ENCODE results near the gene DNMBP. TPM values are rescaled to one million over a fixed set of nuclear protein-coding genes. Genes with fewer than 3 reads are reported as not detected.

Gene DNMBP
- total and polyA plus RNA-seq, 2 donors (not counting 3 experiments of a cell fraction or from before 2014, with no cell fraction given) = 32.0 to 53.4 TPM

GRCh38 chr10:100020142-100020885 is 10.6 kb upstream of the DNMBP start:
- ChIA-PET CTCF (interaction anchor here (1.1 to 2.9 kb wide), 4 partner anchors 11 to 175 kb away, joined by 3 to 21 read pairs (median 5); partner anchors contain the start of gene DNMBP), POLR2A (no interaction called here)
- FAIRE-seq = no peak
- Histone ChIP-seq H4K20me1 (replicated peaks; ENCODE audit: control insufficient read depth, extremely low read depth, insufficient read depth, low read length) (no peaks in the 10 kb centered on the region), H3K9me3 (replicated peaks; ENCODE audit: control insufficient read depth, insufficient read depth, low read length) (no peaks in the 10 kb centered on the region), H3K4me3 (replicated peaks in 1 of 3; ENCODE audit: insufficient read depth in 1 of 3, low read depth in 1 of 3, low read length in 3 of 3) (no peak overlapping the region), H3K9me1 (replicated peaks; ENCODE audit: control insufficient read depth, extremely low read depth, insufficient read depth, low read length) (no peaks in the 10 kb centered on the region), H3K27ac (ENCODE audit: insufficient read depth, low read depth, low read length) (no peak overlapping the region), H3K9ac (replicated peaks; ENCODE audit: extremely low read depth, insufficient read depth, low read length) (no peak overlapping the region), H3K4me2 (ENCODE audit: insufficient read depth, low read length) (no peak overlapping the region), H3K36me3 (ENCODE audit: control insufficient read depth in 2 of 2, extremely low read depth in 1 of 2, insufficient read depth in 2 of 2, low read length in 2 of 2) (no peaks in the 10 kb centered on the region), H3K27me3 (ENCODE audit: control insufficient read depth in 2 of 2, insufficient read depth in 2 of 2, low read length in 2 of 2) (peaks cover 0 to 2% of the 10 kb centered on the region in 2 experiments), H3K79me2 (ENCODE audit: control insufficient read depth, insufficient read depth, low read length) (no peaks in the 10 kb centered on the region), H3K4me1 (ENCODE audit: control insufficient read depth, extremely low read depth, insufficient read depth, low read length) (no peaks in the 10 kb centered on the region), H2AFZ (ENCODE audit: low read depth, low read length) (no peak overlapping the region)
- intact Hi-C loops (cut with micrococcal nuclease) = no loop called here
- no TSS peak for BruUV-seq (replicated peaks)
- dilution Hi-C loops (cut with MboI; ENCODE audit: extremely low pct_ligation_motif_present, low sequenced_read_pairs) = no loop called here
- TF ChIP-seq, protein P1, sequence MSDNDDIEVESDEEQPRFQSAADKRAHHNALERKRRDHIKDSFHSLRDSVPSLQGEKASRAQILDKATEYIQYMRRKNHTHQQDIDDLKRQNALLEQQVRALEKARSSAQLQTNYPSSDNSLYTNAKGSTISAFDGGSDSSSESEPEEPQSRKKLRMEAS (IDR thresholded peaks at IDR 0.05; ENCODE audit: insufficient read depth, insufficient read length) = no peak
- TF ChIP-seq EZH2 (IDR thresholded peaks at IDR 0.05; ENCODE audit: borderline replicate concordance, low read depth, low read length, severe bottlenecking) (no peak), JUN (IDR thresholded peaks at IDR 0.05; ENCODE audit: borderline replicate concordance, insufficient read depth, insufficient read length, low read depth) (no peak), MYC (IDR thresholded peaks at IDR 0.05; ENCODE audit: low read depth, low read length) (no peak), GATA2 (IDR thresholded peaks at IDR 0.05; ENCODE audit: insufficient read depth, insufficient read length, low read depth, low read length) (no peak), POLR2AphosphoS5 (IDR thresholded peaks at IDR 0.05; ENCODE audit: insufficient read depth, low read depth, low read length) (no peak), POLR2A (IDR thresholded peaks at IDR 0.05; ENCODE audit: low read depth, low read length) (no peak), FOS (IDR thresholded peaks at IDR 0.05; ENCODE audit: borderline replicate concordance, insufficient read depth, low read length) (no peak)
- TF ChIP-seq, protein P2, sequence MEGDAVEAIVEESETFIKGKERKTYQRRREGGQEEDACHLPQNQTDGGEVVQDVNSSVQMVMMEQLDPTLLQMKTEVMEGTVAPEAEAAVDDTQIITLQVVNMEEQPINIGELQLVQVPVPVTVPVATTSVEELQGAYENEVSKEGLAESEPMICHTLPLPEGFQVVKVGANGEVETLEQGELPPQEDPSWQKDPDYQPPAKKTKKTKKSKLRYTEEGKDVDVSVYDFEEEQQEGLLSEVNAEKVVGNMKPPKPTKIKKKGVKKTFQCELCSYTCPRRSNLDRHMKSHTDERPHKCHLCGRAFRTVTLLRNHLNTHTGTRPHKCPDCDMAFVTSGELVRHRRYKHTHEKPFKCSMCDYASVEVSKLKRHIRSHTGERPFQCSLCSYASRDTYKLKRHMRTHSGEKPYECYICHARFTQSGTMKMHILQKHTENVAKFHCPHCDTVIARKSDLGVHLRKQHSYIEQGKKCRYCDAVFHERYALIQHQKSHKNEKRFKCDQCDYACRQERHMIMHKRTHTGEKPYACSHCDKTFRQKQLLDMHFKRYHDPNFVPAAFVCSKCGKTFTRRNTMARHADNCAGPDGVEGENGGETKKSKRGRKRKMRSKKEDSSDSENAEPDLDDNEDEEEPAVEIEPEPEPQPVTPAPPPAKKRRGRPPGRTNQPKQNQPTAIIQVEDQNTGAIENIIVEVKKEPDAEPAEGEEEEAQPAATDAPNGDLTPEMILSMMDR (IDR thresholded peaks at IDR 0.05; ENCODE audit: extremely low read depth in 1 of 2, insufficient read depth in 1 of 2, low read depth in 1 of 2, low read length in 2 of 2) = no peak
- no peak for DNase-seq (ENCODE audit: low read depth, low spot score)

All from endothelial cell of umbilical vein (primary cell).